Smooth muscle cell (in vitro differentiated cells): ENCODE data around the gene C1QL1. TPM values are rescaled to one million over a fixed set of nuclear protein-coding genes. Genes with fewer than 3 reads are reported as not detected.

Source experiments
- DNase-seq: peaks from one replicate; lab custom pipeline; 2025; ENCODE audit not compliant: unreplicated experiment; lab: John Stamatoyannopoulos, UW
- H2AFZ ChIP-seq: fragments of 200-600 bp; sonication (generic); 2 replicates; pipeline ENCODE4 v1.6.0; 2016; ENCODE audit warnings: antibody characterized with exemption, low read depth, mild to moderate bottlenecking
- H3F3A ChIP-seq: fragments of 200-600 bp; sonication (generic); 2 replicates; pipeline ENCODE4 v1.6.0; 2017; ENCODE audit warnings: antibody characterized with exemption, low read depth
- H3K27ac ChIP-seq: fragments of 200-600 bp; sonication (generic); 2 replicates; pipeline ENCODE4 v1.5.1; 2016; ENCODE audit warnings: low read depth, mild to moderate bottlenecking
- H3K27me3 ChIP-seq: fragments of 200-600 bp; sonication (generic); 2 replicates; pipeline ENCODE4 v1.6.1; 2016; ENCODE audit warnings: low read depth, mild to moderate bottlenecking
- H3K36me3 ChIP-seq: fragments of 200-600 bp; sonication (generic); 2 replicates; pipeline ENCODE4 v1.5.1; 2016; ENCODE audit warnings: low read depth
- H3K4me1 ChIP-seq: fragments of 200-600 bp; sonication (generic); 2 replicates; pipeline ENCODE4 v1.5.1; 2016; ENCODE audit warnings: low read depth
- H3K4me2 ChIP-seq: fragments of 200-600 bp; sonication (generic); 2 replicates; pipeline ENCODE4 v1.6.0; 2016; ENCODE audit warnings: mild to moderate bottlenecking
- H3K4me3 ChIP-seq: fragments of 200-600 bp; sonication (generic); 2 replicates; pipeline ENCODE4 v1.5.1; 2016; ENCODE audit warnings: mild to moderate bottlenecking
- H3K79me2 ChIP-seq: fragments of 200-600 bp; sonication (generic); 2 replicates; pipeline ENCODE4 v1.6.0; 2016; ENCODE audit warnings: low read depth, mild to moderate bottlenecking
- H3K9ac ChIP-seq: fragments of 200-600 bp; sonication (generic); 2 replicates; pipeline ENCODE4 v1.6.0; 2016; ENCODE audit warnings: low read depth
- H3K9me3 ChIP-seq: fragments of 200-600 bp; sonication (generic); replicated peaks from 2 replicates; pipeline ENCODE4 v1.5.1; 2016; ENCODE audit warnings: low read depth
- H4K20me1 ChIP-seq: fragments of 200-600 bp; sonication (generic); 2 replicates; pipeline ENCODE4 v1.6.0; 2016; ENCODE audit warnings: low read depth
- WGBS: methylation state at CpG from one replicate; pipeline ENCODE4 v1.1.7; 2016; ENCODE audit warnings: low lambda C conversion rate; 5-methylcytosine and 5-hydroxymethylcytosine counted together
- polyA plus RNA-seq: library from polyadenylated mRNA; unstranded; fragments of >200 nt; fragmentation: Nextera tagmentation; extraction: Ambion mirVana; gene quantifications from 2 replicates; pipeline ENCODE4 v1.2.1, GENCODE V29; 2016
- total RNA-seq: library from RNA; depleted of rRNA; stranded (reverse); fragments of >200 nt; gene quantifications from 2 replicates; pipeline ENCODE4 v1.2.3, GENCODE V29; 2014
- TF ChIP-seq, protein P1 (sequence below): fragments of 200-600 bp; sonication (generic); IDR thresholded peaks from 2 replicates; pipeline ENCODE4 v1.5.1; 2017; ENCODE audit warnings: borderline replicate concordance, mild to moderate bottlenecking, antibody characterized with exemption; ENCODE audit not compliant: insufficient read depth, poor library complexity, severe bottlenecking

Gene C1QL1
- total and polyA plus RNA-seq, 2 experiments from 2014 or later: 5.6 TPM; not detected in 1

DNA sequence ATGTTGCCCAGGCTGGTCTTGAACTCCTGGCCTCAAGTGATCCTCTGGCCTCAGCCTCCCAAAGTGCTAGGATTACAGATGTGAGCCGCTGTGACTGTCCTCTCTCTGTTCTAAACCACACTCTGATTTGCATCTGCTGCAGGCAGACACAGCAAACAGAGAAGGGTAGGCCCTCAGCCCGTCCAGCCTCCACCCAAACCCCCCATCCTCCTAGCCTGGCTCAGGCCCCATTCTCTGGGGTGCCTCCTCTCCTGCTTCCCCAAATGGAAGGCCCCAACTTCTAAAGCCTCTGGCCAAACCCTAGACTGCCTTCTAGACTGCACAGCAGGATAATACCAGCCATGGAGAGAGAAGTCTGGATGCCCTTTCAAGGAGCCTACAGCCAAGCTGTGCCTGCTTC lies 48.7 kb downstream of the C1QL1 start:
- Histone ChIP-seq H2AFZ (no peak overlapping the region), H4K20me1 (no peaks in the 10 kb centered on the region), H3F3A (no peaks in the 10 kb centered on the region), H3K27ac (no peak overlapping the region), H3K4me3 (no peak overlapping the region), H3K9me3 (no peaks in the 10 kb centered on the region), H3K4me2 (no peak overlapping the region), H3K79me2 (no peaks in the 10 kb centered on the region), H3K9ac (no peak overlapping the region), H3K27me3 (peaks cover 2% of the 10 kb centered on the region), H3K36me3 (no peaks in the 10 kb centered on the region), H3K4me1 (peaks cover 4% of the 10 kb centered on the region)
- no peak for DNase-seq
- TF ChIP-seq, protein P1, sequence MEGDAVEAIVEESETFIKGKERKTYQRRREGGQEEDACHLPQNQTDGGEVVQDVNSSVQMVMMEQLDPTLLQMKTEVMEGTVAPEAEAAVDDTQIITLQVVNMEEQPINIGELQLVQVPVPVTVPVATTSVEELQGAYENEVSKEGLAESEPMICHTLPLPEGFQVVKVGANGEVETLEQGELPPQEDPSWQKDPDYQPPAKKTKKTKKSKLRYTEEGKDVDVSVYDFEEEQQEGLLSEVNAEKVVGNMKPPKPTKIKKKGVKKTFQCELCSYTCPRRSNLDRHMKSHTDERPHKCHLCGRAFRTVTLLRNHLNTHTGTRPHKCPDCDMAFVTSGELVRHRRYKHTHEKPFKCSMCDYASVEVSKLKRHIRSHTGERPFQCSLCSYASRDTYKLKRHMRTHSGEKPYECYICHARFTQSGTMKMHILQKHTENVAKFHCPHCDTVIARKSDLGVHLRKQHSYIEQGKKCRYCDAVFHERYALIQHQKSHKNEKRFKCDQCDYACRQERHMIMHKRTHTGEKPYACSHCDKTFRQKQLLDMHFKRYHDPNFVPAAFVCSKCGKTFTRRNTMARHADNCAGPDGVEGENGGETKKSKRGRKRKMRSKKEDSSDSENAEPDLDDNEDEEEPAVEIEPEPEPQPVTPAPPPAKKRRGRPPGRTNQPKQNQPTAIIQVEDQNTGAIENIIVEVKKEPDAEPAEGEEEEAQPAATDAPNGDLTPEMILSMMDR: no peak
- WGBS: 71% methylated on average over 2 of the region's 2 CpGs

DNA sequence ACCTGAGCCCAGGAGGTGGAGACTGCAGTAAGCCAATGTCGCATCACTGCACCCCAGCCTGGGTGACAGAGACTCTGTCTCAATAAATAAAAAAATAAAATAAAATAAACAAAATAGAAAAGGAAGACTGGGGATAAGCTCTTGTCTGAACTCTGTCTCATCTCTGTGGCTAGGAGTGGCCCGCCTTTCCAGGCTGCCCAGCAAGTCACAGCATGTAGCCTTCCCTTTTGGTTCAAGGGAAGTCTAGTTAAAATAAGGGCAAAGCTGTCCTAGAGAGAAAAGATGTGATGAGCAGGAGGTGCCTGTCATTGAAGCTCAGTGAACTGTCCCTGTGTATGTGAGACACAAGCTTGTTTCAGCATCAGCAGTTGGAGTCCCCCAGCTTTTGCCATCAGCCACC lies 50.1 kb downstream of the C1QL1 start:
- no peak overlapping the region for H3K27ac ChIP-seq
- no peak overlapping the region for H2AFZ ChIP-seq
- H3K9me3 ChIP-seq: no peaks in the 10 kb centered on the region
- no peaks in the 10 kb centered on the region for H3K79me2 ChIP-seq
- no peaks in the 10 kb centered on the region for H4K20me1 ChIP-seq
- 84% methylated on average over 2 of the region's 2 CpGs for WGBS
- no peak overlapping the region for H3K4me3 ChIP-seq
- H3K4me1 ChIP-seq: peaks cover 4% of the 10 kb centered on the region
- no peak overlapping the region for H3K9ac ChIP-seq
- no peak for DNase-seq
- TF ChIP-seq, protein P1: no peak
- H3K4me2 ChIP-seq: no peak overlapping the region
- H3F3A ChIP-seq: no peaks in the 10 kb centered on the region
- no peaks in the 10 kb centered on the region for H3K36me3 ChIP-seq
- H3K27me3 ChIP-seq: peaks cover 5% of the 10 kb centered on the region

DNA sequence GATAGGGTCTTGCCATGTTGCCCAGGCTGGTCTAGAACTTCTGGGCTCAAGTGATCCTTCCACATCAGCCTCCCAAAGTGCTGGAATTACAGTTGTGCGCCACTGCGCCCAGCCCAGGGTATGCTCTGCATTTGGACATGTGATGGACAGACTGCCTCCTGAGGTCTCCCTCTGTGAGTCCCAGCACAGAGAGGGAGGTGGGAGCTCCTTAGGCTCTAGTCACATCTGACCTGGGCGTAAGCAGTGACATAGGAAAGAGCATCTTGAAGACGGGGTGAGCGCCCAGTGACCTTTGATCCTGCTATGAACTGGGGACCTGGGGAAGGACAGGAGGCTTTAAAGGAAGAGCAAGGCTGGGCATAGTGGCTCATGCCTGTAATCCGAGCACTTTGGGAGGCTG lies 50.6 kb downstream of the C1QL1 start:
- TF ChIP-seq, protein P1: no peak
- Histone ChIP-seq H3K36me3 (no peaks in the 10 kb centered on the region), H3K9ac (no peak overlapping the region), H4K20me1 (no peaks in the 10 kb centered on the region), H3K79me2 (no peaks in the 10 kb centered on the region), H3F3A (no peaks in the 10 kb centered on the region), H3K4me2 (no peak overlapping the region), H3K27me3 (peaks cover 10% of the 10 kb centered on the region), H3K4me1 (peaks cover 4% of the 10 kb centered on the region), H3K27ac (no peak overlapping the region), H3K9me3 (no peaks in the 10 kb centered on the region), H2AFZ (no peak overlapping the region), H3K4me3 (no peak overlapping the region)
- DNase-seq: no peak
- 96% methylated on average over 6 of the region's 6 CpGs for WGBS

DNA sequence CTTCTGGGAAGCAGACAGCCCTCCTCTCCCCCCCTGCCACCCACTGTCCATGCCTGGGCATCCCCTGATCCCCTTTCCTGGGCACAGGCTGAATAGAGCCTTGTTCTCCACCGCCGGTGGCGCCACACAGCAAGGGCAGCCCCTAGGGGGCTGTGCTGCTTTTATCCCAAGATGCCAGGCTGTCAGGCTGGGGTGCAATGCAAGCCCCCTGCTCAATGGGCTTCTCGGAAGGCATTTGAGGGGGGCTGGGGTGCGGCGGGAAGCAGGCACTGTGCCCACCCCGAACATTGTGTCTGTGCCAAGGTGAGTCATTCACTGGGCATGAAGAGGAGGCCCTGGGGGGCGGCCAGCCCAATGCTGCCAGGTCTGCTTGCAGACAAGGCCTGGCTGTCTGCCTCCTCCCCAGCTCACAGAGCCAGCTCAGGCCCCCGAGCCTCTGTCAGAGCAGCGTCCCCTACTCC lies 51.3 kb downstream of the C1QL1 start:
- no peaks in the 10 kb centered on the region for H3K79me2 ChIP-seq
- TF ChIP-seq, protein P1: no peak
- no peaks in the 10 kb centered on the region for H3K9me3 ChIP-seq
- no peaks in the 10 kb centered on the region for H3F3A ChIP-seq
- H3K4me3 ChIP-seq: no peak overlapping the region
- H3K36me3 ChIP-seq: no peaks in the 10 kb centered on the region
- H4K20me1 ChIP-seq: no peaks in the 10 kb centered on the region
- H3K27me3 ChIP-seq: peaks cover 10% of the 10 kb centered on the region
- no peak overlapping the region for H2AFZ ChIP-seq
- no peak overlapping the region for H3K27ac ChIP-seq
- no peak for DNase-seq
- 94% methylated on average over 10 of the region's 10 CpGs for WGBS
- no peak overlapping the region for H3K9ac ChIP-seq
- H3K4me1 ChIP-seq: peaks cover 4% of the 10 kb centered on the region
- H3K4me2 ChIP-seq: no peak overlapping the region
